Activated T-cell treated with anti-CD3 and anti-CD28 coated beads, Interleukin-2, amount 50 U/mL, for 4 hours (primary cell): Measurements from ENCODE around the gene LYSET. TPM values are rescaled to one million over a fixed set of nuclear protein-coding genes. Genes with fewer than 3 reads are reported as not detected.
A peak's percentile ranks its signal among the peaks of the same experiment; 100 is the strongest.
"Not testable (repeated sequence)": the region's sequence is repeated elsewhere in the genome, so short reads cannot be mapped to it uniquely, and the experiment has no call there.

Experiments used
- ATAC-seq, 2 donors: fragments of 200-7000 bp; cut with Tn5 transposase; one replicate each; pipeline ENCODE4 v1.10.0; 2021
- DNase-seq: peaks from one replicate; pipeline ENCODE4 v3.0.0-alpha.2; 2020
- H3K27me3 Mint-ChIP-seq: one replicate; pipeline ENCODE4 v1.8.0; 2021; ENCODE audit warnings: low read depth, mixed read lengths
- H3K36me3 Mint-ChIP-seq: one replicate; pipeline ENCODE4 v1.8.0; 2022; ENCODE audit warnings: mixed read lengths; ENCODE audit not compliant: insufficient read depth
- H3K4me1 Mint-ChIP-seq: one replicate; pipeline ENCODE4 v1.8.0; 2021; ENCODE audit warnings: low read depth, mixed read lengths
- H3K4me3 Mint-ChIP-seq: one replicate; pipeline ENCODE4 v1.8.0; 2021; ENCODE audit warnings: mild to moderate bottlenecking, moderate library complexity, mixed read lengths
- H3K9me3 Mint-ChIP-seq: one replicate; pipeline ENCODE4 v1.8.0; 2021; ENCODE audit warnings: mixed read lengths
- total RNA-seq, 3 donors: library from RNA; stranded (reverse); gene quantifications; one replicate each; pipeline ENCODE4 v1.2.1, GENCODE V29; 2021

LYSET gene
- 10 to 100 TPM; 20.0 to 21.0 (median 20.7) TPM for total RNA-seq

- peak; percentile 92 to 93 for ATAC-seq
- H3K36me3 Mint-ChIP-seq: peaks cover 14% of the 10 kb centered on the region
These were observed at the start of gene LYSET, which contains the start of gene MOAP1 for GRCh38 chr14:93184391-93185348. TSS of gene LYSET (plus strand) at chr14:93185317. CDS start at chr14:93185406, 89 bp downstream. TSS of gene MOAP1 (minus strand) at chr14:93184897. CDS start at chr14:93184242, 655 bp downstream.

DNA sequence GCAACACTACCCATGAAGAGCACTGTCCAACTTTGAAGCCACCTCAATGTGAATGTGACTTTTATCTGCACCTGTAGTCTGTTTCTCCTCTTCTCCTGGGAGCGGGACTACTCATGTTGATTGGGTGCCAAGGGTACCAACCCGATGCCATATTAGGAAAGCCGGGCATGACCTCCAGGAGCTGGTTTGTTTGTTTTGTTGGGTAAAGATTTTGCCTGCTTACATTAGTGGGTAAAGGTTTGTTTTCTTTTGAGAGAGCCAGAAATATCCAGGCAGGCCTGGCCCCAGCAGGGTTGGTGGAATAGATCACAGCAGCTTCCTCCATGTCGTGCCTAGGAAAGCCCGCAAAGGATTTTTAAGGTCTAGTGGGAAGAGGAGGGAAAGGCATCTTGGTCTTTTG lies 49.7 kb upstream of the LYSET start:
- ATAC-seq (no peak), DNase-seq (no peak)
- Mint-ChIP-seq H3K4me3 (no peak overlapping the region), H3K4me1 (peaks cover 3% of the 10 kb centered on the region), H3K27me3 (no peaks in the 10 kb centered on the region), H3K9me3 (no peaks in the 10 kb centered on the region), H3K36me3 (no peaks in the 10 kb centered on the region)

More at GRCh38 chr14:93184391-93185348, at the start of gene LYSET, which contains the start of gene MOAP1:
- Mint-ChIP-seq H3K9me3 (no peaks in the 10 kb centered on the region), H3K4me1 (peaks cover 38% of the 10 kb centered on the region), H3K4me3 (peak within 1 kb of the TSS; percentile 94), H3K27me3 (no peaks in the 10 kb centered on the region)
- peak; percentile 84 for DNase-seq

DNA sequence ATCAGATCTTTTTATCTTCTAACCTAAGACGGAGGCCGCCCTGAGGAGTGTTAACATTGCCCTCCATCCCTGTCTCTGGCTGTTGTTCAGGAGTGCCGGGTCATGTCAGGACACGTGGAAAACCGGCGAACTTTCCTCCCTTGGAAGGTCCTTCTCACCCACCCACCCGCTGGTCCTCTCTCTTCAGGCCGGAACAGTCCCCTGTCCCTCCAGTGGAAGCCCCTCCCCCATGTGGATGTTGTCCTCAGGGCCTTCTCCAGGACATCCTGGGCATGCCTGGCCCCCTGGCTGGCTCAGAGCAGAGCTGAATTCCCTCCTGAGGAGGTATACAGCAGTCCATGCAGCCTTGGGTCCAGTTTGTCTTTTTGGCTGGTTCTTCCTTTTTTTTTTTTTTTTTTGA lies 49.1 kb upstream of the LYSET start:
- ATAC-seq (no peak), DNase-seq (no peak)
- H3K4me3 Mint-ChIP-seq: no peak overlapping the region
- no peaks in the 10 kb centered on the region for H3K9me3 Mint-ChIP-seq
- H3K4me1 Mint-ChIP-seq: peaks cover 3% of the 10 kb centered on the region
- no peaks in the 10 kb centered on the region for H3K36me3 Mint-ChIP-seq
- no peaks in the 10 kb centered on the region for H3K27me3 Mint-ChIP-seq

- ATAC-seq, H3K4me3 Mint-ChIP-seq, H3K4me1 Mint-ChIP-seq, H3K9me3 Mint-ChIP-seq, DNase-seq, H3K27me3 Mint-ChIP-seq, H3K36me3 Mint-ChIP-seq: not testable (repeated sequence)
These were observed 48.6 kb upstream of the LYSET start for GRCh38 chr14:93136508-93136907.

GRCh38 chr14:93137864-93138263 lies 47.3 kb upstream of the LYSET start:
- Mint-ChIP-seq H3K4me3 (no peak overlapping the region), H3K27me3 (no peaks in the 10 kb centered on the region), H3K9me3 (no peaks in the 10 kb centered on the region), H3K4me1 (peaks cover 3% of the 10 kb centered on the region), H3K36me3 (no peaks in the 10 kb centered on the region)
- DNase-seq (no peak), ATAC-seq (no peak)

GRCh38 chr14:93142854-93143652 lies 42.1 kb upstream of the LYSET start:
- ATAC-seq (no peak), DNase-seq (no peak)
- Mint-ChIP-seq H3K4me3 (no peak overlapping the region), H3K36me3 (no peaks in the 10 kb centered on the region), H3K27me3 (no peaks in the 10 kb centered on the region), H3K9me3 (no peaks in the 10 kb centered on the region), H3K4me1 (peaks cover 3% of the 10 kb centered on the region)

GRCh38 chr14:93146119-93146518 lies 39.0 kb upstream of the LYSET start:
- Mint-ChIP-seq H3K9me3 (no peaks in the 10 kb centered on the region), H3K36me3 (no peaks in the 10 kb centered on the region), H3K4me3 (no peak overlapping the region), H3K27me3 (no peaks in the 10 kb centered on the region), H3K4me1 (no peaks in the 10 kb centered on the region)
- no peak for DNase-seq
- ATAC-seq: peak; percentile 30 to 64

- Mint-ChIP-seq H3K4me3 (no peak overlapping the region), H3K4me1 (no peaks in the 10 kb centered on the region), H3K9me3 (no peaks in the 10 kb centered on the region), H3K36me3 (no peaks in the 10 kb centered on the region), H3K27me3 (peaks cover 3% of the 10 kb centered on the region)
- DNase-seq: no peak
- no peak for ATAC-seq
These were observed 36.1 kb upstream of the LYSET start for GRCh38 chr14:93148979-93149378.

DNA sequence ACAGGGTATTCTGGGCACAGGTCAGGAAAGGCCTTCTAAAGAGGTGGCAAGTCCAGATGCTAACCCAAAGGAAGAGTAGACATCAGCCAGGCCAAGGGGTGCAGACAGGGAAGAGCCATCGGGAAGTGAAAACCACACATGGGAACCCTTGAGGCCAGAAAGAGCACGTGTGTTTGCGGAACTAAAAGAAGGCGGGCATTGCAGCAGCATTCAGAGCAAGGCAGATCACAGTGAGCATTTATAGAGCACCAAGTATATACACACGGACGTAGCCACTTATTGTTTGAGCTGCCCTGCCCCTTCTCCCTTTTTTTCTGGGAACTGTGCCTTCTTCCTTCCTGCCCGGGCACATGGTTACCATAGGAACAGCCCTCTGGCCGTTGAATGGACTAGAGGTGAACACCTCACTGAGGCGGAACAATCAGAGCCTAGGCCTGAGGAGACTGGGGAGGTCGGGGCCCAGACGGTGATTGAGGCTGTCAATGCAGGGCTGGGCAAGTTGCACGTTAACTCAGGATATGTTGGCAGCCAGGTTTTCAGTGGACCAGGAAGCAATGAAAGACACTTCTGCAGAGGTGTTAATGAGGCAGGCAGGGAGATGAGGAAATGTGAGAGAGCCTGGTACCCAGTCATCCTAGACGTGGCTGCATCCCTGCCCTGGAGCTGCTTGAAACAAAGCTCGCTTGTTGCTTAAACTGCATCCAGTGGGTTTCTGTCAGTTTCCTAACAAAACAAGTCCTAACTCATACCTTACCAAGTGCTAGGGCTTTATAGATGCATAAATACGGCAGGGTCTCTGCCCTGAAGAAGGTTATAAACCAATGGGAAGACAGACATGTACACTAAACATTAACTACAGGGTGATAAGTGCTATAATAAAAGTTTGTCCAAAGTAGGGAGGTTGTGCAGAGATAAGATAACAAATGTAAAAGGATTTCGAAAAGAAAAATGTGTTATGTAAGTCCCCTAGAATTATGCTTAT lies 34.6 kb upstream of the LYSET start:
- no peak overlapping the region for H3K4me3 Mint-ChIP-seq
- H3K4me1 Mint-ChIP-seq: no peaks in the 10 kb centered on the region
- peaks cover 3% of the 10 kb centered on the region for H3K27me3 Mint-ChIP-seq
- no peaks in the 10 kb centered on the region for H3K36me3 Mint-ChIP-seq
- H3K9me3 Mint-ChIP-seq: no peaks in the 10 kb centered on the region
- DNase-seq (no peak), ATAC-seq (no peak)

GRCh38 chr14:93153121-93153520 lies 32.0 kb upstream of the LYSET start:
- Mint-ChIP-seq H3K9me3 (no peaks in the 10 kb centered on the region), H3K36me3 (no peaks in the 10 kb centered on the region), H3K27me3 (peaks cover 3% of the 10 kb centered on the region), H3K4me3 (no peak overlapping the region), H3K4me1 (no peaks in the 10 kb centered on the region)
- no peak for ATAC-seq
- DNase-seq: no peak

GRCh38 chr14:93155667-93156066 lies 29.4 kb upstream of the LYSET start:
- Mint-ChIP-seq H3K36me3 (no peaks in the 10 kb centered on the region), H3K9me3 (no peaks in the 10 kb centered on the region), H3K27me3 (peaks cover 3% of the 10 kb centered on the region), H3K4me1 (no peaks in the 10 kb centered on the region), H3K4me3 (no peak overlapping the region)
- no peak for DNase-seq
- no peak for ATAC-seq

GRCh38 chr14:93156693-93157369 lies 28.3 kb upstream of the LYSET start:
- no peaks in the 10 kb centered on the region for H3K9me3 Mint-ChIP-seq
- DNase-seq: no peak
- H3K4me3 Mint-ChIP-seq: no peak overlapping the region
- ATAC-seq: peak in 1 of 2 donors; percentile 10
- no peaks in the 10 kb centered on the region for H3K36me3 Mint-ChIP-seq
- H3K27me3 Mint-ChIP-seq: peaks cover 3% of the 10 kb centered on the region
- H3K4me1 Mint-ChIP-seq: no peaks in the 10 kb centered on the region

DNA sequence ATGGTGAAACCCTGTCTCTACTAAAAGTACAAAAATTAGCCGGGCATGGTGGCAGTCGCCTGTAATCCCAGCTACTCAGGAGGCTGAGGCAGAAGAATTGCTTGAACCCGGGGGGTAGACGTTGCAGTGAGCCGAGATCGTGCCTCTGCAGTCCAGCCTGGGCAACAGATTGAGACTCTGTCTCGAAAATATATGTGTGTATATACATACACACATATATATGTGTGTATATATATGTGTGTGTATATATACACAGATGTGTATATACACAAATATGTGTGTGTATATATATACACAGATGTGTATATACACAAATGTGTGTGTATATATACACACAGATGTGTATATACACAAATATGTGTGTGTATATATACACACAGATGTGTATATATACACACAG lies 26.8 kb upstream of the LYSET start:
- H3K4me1 Mint-ChIP-seq, H3K36me3 Mint-ChIP-seq, H3K4me3 Mint-ChIP-seq, H3K9me3 Mint-ChIP-seq, H3K27me3 Mint-ChIP-seq, DNase-seq, ATAC-seq: not testable (repeated sequence)
